CD14-positive monocyte (primary cell): ENCODE measurements around the gene SLC22A23. TPM values are rescaled to one million over a fixed set of nuclear protein-coding genes. Genes with fewer than 3 reads are reported as not detected.

Experiments used
- DNase-seq, 3 donors: peaks; one replicate each; pipeline ENCODE4 v3.0.0-alpha.2; 2011 to 2022
- H2AFZ ChIP-seq: 2 replicates; pipeline ENCODE4 v1.6.0; 2012; ENCODE audit warnings: mild to moderate bottlenecking, low read depth, low read length, inconsistent platforms; ENCODE audit not compliant: insufficient read depth, poor library complexity, severe bottlenecking
- H3K27ac ChIP-seq, 2 donors: 1 replicate in 1 of 2; 2 replicates in 1 of 2; pipeline ENCODE4 v1.5.1; 2012 to 2013; ENCODE audit warnings: low read length in 2 of 2, control low read depth in 1 of 2, inconsistent platforms in 1 of 2, low read depth in 1 of 2, mild to moderate bottlenecking in 1 of 2
- H3K27me3 ChIP-seq, 2 donors: one replicate each; pipeline versions ENCODE4 v1.6.0 to v1.6.1; 2011 to 2013; ENCODE audit warnings: low read length in 2 of 2; ENCODE audit not compliant: control insufficient read depth in 2 of 2, insufficient read depth in 2 of 2
- H3K36me3 ChIP-seq, 2 donors: replicated peaks in 1 of 2; 1 replicate in 1 of 2; 2 replicates in 1 of 2; pipeline versions ENCODE4 v1.5.1 to v1.6.1; 2012 to 2013; ENCODE audit warnings: low read length in 2 of 2, control low read depth in 1 of 2, inconsistent platforms in 1 of 2, mild to moderate bottlenecking in 1 of 2; ENCODE audit not compliant: insufficient read depth in 2 of 2, control insufficient read depth in 1 of 2
- H3K4me1 ChIP-seq, 2 donors: 1 replicate in 1 of 2; 2 replicates in 1 of 2; pipeline versions ENCODE4 v1.5.1 to v1.6.1; 2012 to 2013; ENCODE audit warnings: low read length in 2 of 2, control low read depth in 1 of 2, inconsistent platforms in 1 of 2, mild to moderate bottlenecking in 1 of 2, moderate library complexity in 1 of 2; ENCODE audit not compliant: insufficient read depth in 2 of 2, control insufficient read depth in 1 of 2
- H3K4me2 ChIP-seq: replicated peaks from 2 replicates; pipeline ENCODE3; 2012; ENCODE audit warnings: low read length, moderate library complexity, mild to moderate bottlenecking; ENCODE audit not compliant: poor library complexity, severe bottlenecking; ENCODE audit errors: extremely low read depth
- H3K4me3 ChIP-seq, 3 experiments: fragments of 200-600 bp in 1 of 3; sonication (generic) in 1 of 3; replicated peaks in 1 of 3; 1 replicate in 2 of 3; 2 replicates in 1 of 3; pipeline ENCODE4 v1.5.1; 2011 to 2013; ENCODE audit warnings: low read length in 3 of 3, mild to moderate bottlenecking in 3 of 3, control low read depth in 2 of 3, low read depth in 2 of 3, inconsistent platforms in 1 of 3, moderate library complexity in 1 of 3
- H3K79me2 ChIP-seq: 2 replicates; pipeline ENCODE4 v1.6.0; 2012; ENCODE audit warnings: mild to moderate bottlenecking, control low read depth, inconsistent platforms, low read length, moderate library complexity; ENCODE audit not compliant: insufficient read depth
- H3K9ac ChIP-seq: 2 replicates; pipeline ENCODE4 v1.6.0; 2017; ENCODE audit warnings: low read length, mild to moderate bottlenecking; ENCODE audit not compliant: insufficient read depth, poor library complexity, severe bottlenecking
- H3K9me3 ChIP-seq, 2 donors: replicated peaks in 1 of 2; 1 replicate in 1 of 2; 2 replicates in 1 of 2; pipeline versions ENCODE4 v1.5.1 to v1.6.1; 2012 to 2013; ENCODE audit warnings: low read length in 2 of 2, control low read depth in 1 of 2; ENCODE audit not compliant: control insufficient read depth in 1 of 2, insufficient read depth in 1 of 2
- H4K20me1 ChIP-seq: 2 replicates; pipeline ENCODE4 v1.6.0; 2012; ENCODE audit warnings: mild to moderate bottlenecking, low read length, control low read depth, moderate library complexity; ENCODE audit not compliant: insufficient read depth
- H3K27ac Mint-ChIP-seq, 7 donors: one replicate each; pipeline ENCODE4 v1.8.0; 2020; ENCODE audit warnings: mild to moderate bottlenecking in 7 of 7, mixed read lengths in 7 of 7, moderate library complexity in 6 of 7, inconsistent platforms in 2 of 7
- H3K27me3 Mint-ChIP-seq, 3 donors: one replicate each; pipeline ENCODE4 v1.8.0; 2021 to 2022; ENCODE audit warnings: low read depth in 3 of 3, mild to moderate bottlenecking in 3 of 3, mixed read lengths in 3 of 3, moderate library complexity in 3 of 3, inconsistent platforms in 1 of 3
- H3K36me3 Mint-ChIP-seq, 2 donors: one replicate each; pipeline ENCODE4 v1.8.0; 2020; ENCODE audit warnings: mixed read lengths in 2 of 2, inconsistent platforms in 1 of 2, mild to moderate bottlenecking in 1 of 2
- H3K4me1 Mint-ChIP-seq: one replicate; pipeline ENCODE4 v1.8.0; 2020; ENCODE audit warnings: mild to moderate bottlenecking, mixed read lengths
- H3K4me3 Mint-ChIP-seq, 2 donors: one replicate each; pipeline ENCODE4 v1.8.0; 2020; ENCODE audit warnings: mild to moderate bottlenecking in 2 of 2, mixed read lengths in 2 of 2, moderate library complexity in 1 of 2
- H3K9me3 Mint-ChIP-seq, 7 donors: one replicate each; pipeline ENCODE4 v1.8.0; 2020 to 2022; ENCODE audit warnings: mixed read lengths in 7 of 7, mild to moderate bottlenecking in 6 of 7, moderate library complexity in 6 of 7, inconsistent platforms in 2 of 7
- WGBS: methylation state at CpG from one replicate; pipeline ENCODE4 v1.1.5; 2013; ENCODE audit warnings: missing lambda C conversion rate; ENCODE audit not compliant: insufficient coverage; 5-methylcytosine and 5-hydroxymethylcytosine counted together
- intact Hi-C, 2 donors: fragments of 100-400 bp; cut with micrococcal nuclease; formaldehyde crosslinking; loops; one replicate each; pipeline versions ENCODE4 v1.15.0 to v1.15.1; 2023
- polyA plus RNA-seq, 3 donors: library from polyadenylated mRNA; depleted of rRNA in 1 of 3; unstranded in 2 of 3; stranded (reverse) in 1 of 3; fragments of 300-500 nt in 2 of 3; fragments of >200 nt in 1 of 3; fragmentation: Illumina TruSeq in 2 of 3; gene quantifications; 1 replicate in 2 of 3; 2 replicates in 1 of 3; pipeline ENCODE4 v1.2.3, GENCODE V29; 2012 to 2021
- TF ChIP-seq, protein P1 (sequence below): fragments of 200-600 bp; IDR thresholded peaks from one replicate; pipeline ENCODE4 v1.8.0; 2022; ENCODE audit warnings: antibody characterized with exemption, mild to moderate bottlenecking

SLC22A23 gene
- polyA plus RNA-seq, 3 donors, result 0.08 TPM; not detected in 2

DNA sequence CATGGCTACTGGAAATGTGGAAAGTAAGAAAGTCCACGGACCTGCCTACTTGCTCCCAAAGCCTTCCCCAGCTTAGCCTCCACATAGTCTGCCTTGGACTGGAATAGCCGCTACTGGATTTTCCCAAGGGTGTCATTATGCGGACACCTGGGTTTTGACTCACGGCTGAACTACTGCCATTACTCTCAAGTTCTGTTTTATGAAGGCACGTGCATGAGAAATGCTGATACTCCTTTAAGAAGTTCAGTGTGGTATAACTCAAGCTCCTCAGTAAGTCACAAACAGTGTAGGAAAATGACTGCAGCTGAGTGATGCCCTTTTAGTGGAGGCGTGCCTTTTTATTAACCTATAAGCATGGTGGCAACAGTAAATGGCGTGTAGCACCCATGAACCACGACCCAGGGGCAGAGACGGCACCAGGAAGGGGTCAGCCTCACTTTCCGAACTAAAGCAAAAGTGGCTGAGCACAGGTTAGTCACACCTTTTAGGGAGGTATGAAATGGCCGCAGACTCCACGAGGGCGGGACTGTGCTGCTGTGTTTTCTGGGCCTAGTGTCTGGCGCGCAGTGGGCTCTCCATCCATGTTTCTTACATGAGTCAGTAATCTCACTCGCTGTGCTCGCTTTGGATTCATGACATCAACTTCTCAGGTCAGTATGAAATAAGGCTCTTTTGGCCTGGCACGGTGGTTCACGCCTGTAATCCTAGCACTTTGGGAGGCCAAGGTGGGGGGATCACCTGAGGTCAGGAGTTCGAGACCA is 174.2 kb downstream of the SLC22A23 start:
- H3K27me3 Mint-ChIP-seq, result peaks cover 0 to 9% (median 0%) of the 10 kb centered on the region in 3 donors
- no peaks in the 10 kb centered on the region for H3K9me3 Mint-ChIP-seq
- no peaks in the 10 kb centered on the region for H3K27me3 ChIP-seq
- H3K79me2 ChIP-seq, result no peaks in the 10 kb centered on the region
- no peak for DNase-seq
- no peak overlapping the region for H3K9ac ChIP-seq
- H4K20me1 ChIP-seq, result no peaks in the 10 kb centered on the region
- H3K4me2 ChIP-seq, result no peak overlapping the region
- no peaks in the 10 kb centered on the region for H3K4me1 ChIP-seq
- H3K27ac ChIP-seq, result no peak overlapping the region
- TF ChIP-seq, protein P1, sequence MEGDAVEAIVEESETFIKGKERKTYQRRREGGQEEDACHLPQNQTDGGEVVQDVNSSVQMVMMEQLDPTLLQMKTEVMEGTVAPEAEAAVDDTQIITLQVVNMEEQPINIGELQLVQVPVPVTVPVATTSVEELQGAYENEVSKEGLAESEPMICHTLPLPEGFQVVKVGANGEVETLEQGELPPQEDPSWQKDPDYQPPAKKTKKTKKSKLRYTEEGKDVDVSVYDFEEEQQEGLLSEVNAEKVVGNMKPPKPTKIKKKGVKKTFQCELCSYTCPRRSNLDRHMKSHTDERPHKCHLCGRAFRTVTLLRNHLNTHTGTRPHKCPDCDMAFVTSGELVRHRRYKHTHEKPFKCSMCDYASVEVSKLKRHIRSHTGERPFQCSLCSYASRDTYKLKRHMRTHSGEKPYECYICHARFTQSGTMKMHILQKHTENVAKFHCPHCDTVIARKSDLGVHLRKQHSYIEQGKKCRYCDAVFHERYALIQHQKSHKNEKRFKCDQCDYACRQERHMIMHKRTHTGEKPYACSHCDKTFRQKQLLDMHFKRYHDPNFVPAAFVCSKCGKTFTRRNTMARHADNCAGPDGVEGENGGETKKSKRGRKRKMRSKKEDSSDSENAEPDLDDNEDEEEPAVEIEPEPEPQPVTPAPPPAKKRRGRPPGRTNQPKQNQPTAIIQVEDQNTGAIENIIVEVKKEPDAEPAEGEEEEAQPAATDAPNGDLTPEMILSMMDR, result no peak
- H3K4me1 Mint-ChIP-seq, result peaks cover 1% of the 10 kb centered on the region
- intact Hi-C loops, result no loop called here
- H3K36me3 ChIP-seq, result no peaks in the 10 kb centered on the region
- H3K27ac Mint-ChIP-seq, result peak overlapping the region in 1 of 7 donors; percentile 26
- H3K36me3 Mint-ChIP-seq, result no peaks in the 10 kb centered on the region
- H3K4me3 ChIP-seq, result no peak overlapping the region
- 94% methylated on average over 19 of the region's 20 CpGs for WGBS
- H3K9me3 ChIP-seq, result no peaks in the 10 kb centered on the region
- H3K4me3 Mint-ChIP-seq, result no peak overlapping the region
- H2AFZ ChIP-seq, result no peak overlapping the region

- TF ChIP-seq, protein P1, result no peak
- no peak overlapping the region for H2AFZ ChIP-seq
- H3K4me3 Mint-ChIP-seq, result no peak overlapping the region
- no peaks in the 10 kb centered on the region for H3K4me1 ChIP-seq
- H3K27me3 ChIP-seq, result no peaks in the 10 kb centered on the region
- no peaks in the 10 kb centered on the region for H3K79me2 ChIP-seq
- no peaks in the 10 kb centered on the region for H3K9me3 ChIP-seq
- no peaks in the 10 kb centered on the region for H3K36me3 Mint-ChIP-seq
- H3K9me3 Mint-ChIP-seq, result no peaks in the 10 kb centered on the region
- no peaks in the 10 kb centered on the region for H3K36me3 ChIP-seq
- no peaks in the 10 kb centered on the region for H4K20me1 ChIP-seq
- H3K4me2 ChIP-seq, result no peak overlapping the region
- peak overlapping the region in 1 of 7 donors; percentile 26 for H3K27ac Mint-ChIP-seq
- H3K4me3 ChIP-seq, result no peak overlapping the region
- H3K9ac ChIP-seq, result no peak overlapping the region
- DNase-seq, result no peak
- intact Hi-C loops, result no loop called here
- H3K4me1 Mint-ChIP-seq, result peaks cover 1% of the 10 kb centered on the region
- no peak overlapping the region for H3K27ac ChIP-seq
- peaks cover 0 to 11% (median 0%) of the 10 kb centered on the region in 3 donors for H3K27me3 Mint-ChIP-seq
- 97% methylated on average over 7 of the region's 13 CpGs for WGBS
Observed at GRCh38 chr6:3281631-3282475, 175.0 kb downstream of the SLC22A23 start.
